ENCODE measurements around the gene ESYT1. TPM values are rescaled to one million over a fixed set of nuclear protein-coding genes. Genes with fewer than 3 reads are reported as not detected.

The ESYT1 gene
- total RNA-seq, 2 donors from 2014 or later, result 97.0 to 118 TPM

DNA sequence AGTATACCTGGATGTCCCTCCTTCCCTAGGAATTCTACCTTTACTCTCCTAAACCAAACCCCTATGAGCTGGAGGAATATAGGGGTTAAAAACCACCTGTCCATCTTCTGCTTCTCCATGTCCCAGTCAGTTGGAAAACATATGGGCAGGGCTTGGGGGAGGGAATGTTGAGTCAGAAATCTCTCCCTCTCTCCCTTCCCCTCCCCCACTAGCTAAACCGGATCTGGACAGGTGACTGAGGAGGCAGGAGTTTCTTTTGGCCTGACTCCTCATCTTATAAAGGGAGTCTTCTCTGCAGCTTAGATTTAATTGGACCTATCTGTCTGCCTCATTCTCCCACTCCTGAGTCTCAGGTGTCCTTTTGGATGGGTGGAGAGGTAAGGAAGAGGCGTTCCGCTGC is 42.0 kb upstream of the ESYT1 start:
- Mint-ChIP-seq H3K9me3 (no peaks in the 10 kb centered on the region), H3K4me1 (peaks cover 9% of the 10 kb centered on the region), H3K36me3 (ENCODE audit: low read depth) (peaks cover 56% of the 10 kb centered on the region), H3K27ac (peak overlapping the region; percentile 58), H3K27me3 (ENCODE audit: insufficient read depth) (no peaks in the 10 kb centered on the region), H3K4me3 (no peak overlapping the region)
- 95% methylated on average over 3 of the region's 3 CpGs; no CpG with 5 or more reads in 1 of the 2 experiments for WGBS, 2 experiments (ENCODE audit: insufficient coverage in 1 of 2, insufficient read length in 1 of 2)
- no peak overlapping the region for H3K27ac ChIP-seq (ENCODE audit: low read depth, low read length)
- H3K36me3 ChIP-seq (ENCODE audit: control insufficient read depth, insufficient read depth, low read length), result peaks cover 22% of the 10 kb centered on the region
- no peak overlapping the region for H3K4me3 ChIP-seq (ENCODE audit: low read length)
- no peaks in the 10 kb centered on the region for H3K4me1 ChIP-seq (ENCODE audit: control insufficient read depth, insufficient read depth, low read length)
- no peaks in the 10 kb centered on the region for H3K9me3 ChIP-seq (ENCODE audit: control insufficient read depth, low read length)
- TF ChIP-seq, protein P1, sequence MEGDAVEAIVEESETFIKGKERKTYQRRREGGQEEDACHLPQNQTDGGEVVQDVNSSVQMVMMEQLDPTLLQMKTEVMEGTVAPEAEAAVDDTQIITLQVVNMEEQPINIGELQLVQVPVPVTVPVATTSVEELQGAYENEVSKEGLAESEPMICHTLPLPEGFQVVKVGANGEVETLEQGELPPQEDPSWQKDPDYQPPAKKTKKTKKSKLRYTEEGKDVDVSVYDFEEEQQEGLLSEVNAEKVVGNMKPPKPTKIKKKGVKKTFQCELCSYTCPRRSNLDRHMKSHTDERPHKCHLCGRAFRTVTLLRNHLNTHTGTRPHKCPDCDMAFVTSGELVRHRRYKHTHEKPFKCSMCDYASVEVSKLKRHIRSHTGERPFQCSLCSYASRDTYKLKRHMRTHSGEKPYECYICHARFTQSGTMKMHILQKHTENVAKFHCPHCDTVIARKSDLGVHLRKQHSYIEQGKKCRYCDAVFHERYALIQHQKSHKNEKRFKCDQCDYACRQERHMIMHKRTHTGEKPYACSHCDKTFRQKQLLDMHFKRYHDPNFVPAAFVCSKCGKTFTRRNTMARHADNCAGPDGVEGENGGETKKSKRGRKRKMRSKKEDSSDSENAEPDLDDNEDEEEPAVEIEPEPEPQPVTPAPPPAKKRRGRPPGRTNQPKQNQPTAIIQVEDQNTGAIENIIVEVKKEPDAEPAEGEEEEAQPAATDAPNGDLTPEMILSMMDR (conservative IDR thresholded peaks at IDR 0.05), result no peak
- H3K27me3 ChIP-seq (ENCODE audit: control insufficient read depth, insufficient read depth, low read length, poor library complexity, severe bottlenecking), result no peaks in the 10 kb centered on the region
- no peak for DNase-seq
- no peak overlapping the region for H3K9ac ChIP-seq (ENCODE audit: extremely low read depth, low read length, poor library complexity, severe bottlenecking)

DNA sequence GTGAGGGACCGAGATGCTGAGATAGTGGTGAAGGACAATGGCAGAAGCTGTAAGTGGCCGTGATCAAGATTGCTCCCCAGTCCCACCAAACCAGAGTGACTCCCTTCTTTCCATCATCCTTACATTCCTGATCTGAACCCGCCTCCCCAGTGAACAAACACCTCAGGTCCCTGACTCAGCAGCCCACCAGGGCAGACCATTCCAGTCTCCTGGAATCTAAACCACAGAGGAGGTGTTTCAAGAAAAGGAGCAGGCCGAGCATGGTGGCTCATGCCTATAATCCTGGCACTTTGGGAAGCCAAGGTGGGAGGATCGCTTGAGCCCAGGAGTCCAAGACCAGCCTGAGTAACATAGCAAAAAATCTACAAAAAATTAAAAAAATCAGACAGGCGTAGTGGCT is 41.5 kb upstream of the ESYT1 start:
- WGBS, 2 experiments (ENCODE audit: insufficient coverage in 1 of 2, insufficient read length in 1 of 2), result 62 to 79% methylated on average over 3 to 6 of the region's 6 CpGs

GRCh38 chr12:56087220-56087619 is 40.8 kb upstream of the ESYT1 start:
- WGBS, 2 experiments (ENCODE audit: insufficient coverage in 1 of 2, insufficient read length in 1 of 2), result 92 to 96% methylated on average over 4 to 6 of the region's 6 CpGs
- no peak overlapping the region for H3K27ac ChIP-seq (ENCODE audit: low read depth, low read length)
- no peak overlapping the region for H3K9ac ChIP-seq (ENCODE audit: extremely low read depth, low read length, poor library complexity, severe bottlenecking)
- no peak overlapping the region for H3K4me3 ChIP-seq (ENCODE audit: low read length)
- DNase-seq, result no peak
- TF ChIP-seq, protein P1 (conservative IDR thresholded peaks at IDR 0.05), result no peak
- no peaks in the 10 kb centered on the region for H3K4me1 Mint-ChIP-seq
- H3K4me3 Mint-ChIP-seq, result no peak overlapping the region
- H3K36me3 Mint-ChIP-seq (ENCODE audit: low read depth), result peaks cover 63% of the 10 kb centered on the region
- H3K27ac Mint-ChIP-seq, result no peak overlapping the region
- no peaks in the 10 kb centered on the region for H3K9me3 Mint-ChIP-seq
- no peaks in the 10 kb centered on the region for H3K27me3 Mint-ChIP-seq (ENCODE audit: insufficient read depth)
- no peaks in the 10 kb centered on the region for H3K4me1 ChIP-seq (ENCODE audit: control insufficient read depth, insufficient read depth, low read length)
- H3K36me3 ChIP-seq (ENCODE audit: control insufficient read depth, insufficient read depth, low read length), result peaks cover 22% of the 10 kb centered on the region
- no peaks in the 10 kb centered on the region for H3K27me3 ChIP-seq (ENCODE audit: control insufficient read depth, insufficient read depth, low read length, poor library complexity, severe bottlenecking)
- no peaks in the 10 kb centered on the region for H3K9me3 ChIP-seq (ENCODE audit: control insufficient read depth, low read length)

More for the DNA sequence above, 41.5 kb upstream of the ESYT1 start:
- Mint-ChIP-seq H3K27me3 (ENCODE audit: insufficient read depth) (no peaks in the 10 kb centered on the region), H3K36me3 (ENCODE audit: low read depth) (peaks cover 60% of the 10 kb centered on the region), H3K9me3 (no peaks in the 10 kb centered on the region), H3K27ac (peak overlapping the region; percentile 58), H3K4me1 (peaks cover 5% of the 10 kb centered on the region), H3K4me3 (no peak overlapping the region)
- DNase-seq, result no peak
- H3K36me3 ChIP-seq (ENCODE audit: control insufficient read depth, insufficient read depth, low read length), result peaks cover 22% of the 10 kb centered on the region
- TF ChIP-seq, protein P1 (conservative IDR thresholded peaks at IDR 0.05), result no peak
- H3K4me3 ChIP-seq (ENCODE audit: low read length), result no peak overlapping the region
- H3K9ac ChIP-seq (ENCODE audit: extremely low read depth, low read length, poor library complexity, severe bottlenecking), result no peak overlapping the region
- H3K27ac ChIP-seq (ENCODE audit: low read depth, low read length), result no peak overlapping the region
- no peaks in the 10 kb centered on the region for H3K27me3 ChIP-seq (ENCODE audit: control insufficient read depth, insufficient read depth, low read length, poor library complexity, severe bottlenecking)
- no peaks in the 10 kb centered on the region for H3K4me1 ChIP-seq (ENCODE audit: control insufficient read depth, insufficient read depth, low read length)
- H3K9me3 ChIP-seq (ENCODE audit: control insufficient read depth, low read length), result no peaks in the 10 kb centered on the region

Data from endodermal cell (in vitro differentiated cells).